Keratinocyte (primary cell): Measurements from ENCODE around the gene MSANTD1.

Experiments
- EZH2 ChIP-seq: IDR thresholded peaks from one replicate; pipeline ENCODE4 v1.6.1; 2012; ENCODE audit warnings: inconsistent platforms, mild to moderate bottlenecking, low read length, moderate library complexity
- TF ChIP-seq, protein P1 (sequence below), 3 experiments: IDR thresholded peaks in 1 of 3; conservative IDR thresholded peaks in 1 of 3; optimal IDR thresholded peaks in 1 of 3; 2 replicates in 2 of 3; 3 replicates in 1 of 3; pipeline versions ENCODE3 to v1.5.1; 2011; ENCODE audit warnings: low read length in 3 of 3, mild to moderate bottlenecking in 3 of 3, moderate library complexity in 2 of 3, control low read depth in 1 of 3, inconsistent platforms in 1 of 3; ENCODE audit not compliant: insufficient read depth in 2 of 3; ENCODE audit errors: extremely low read depth in 1 of 3

DNA sequence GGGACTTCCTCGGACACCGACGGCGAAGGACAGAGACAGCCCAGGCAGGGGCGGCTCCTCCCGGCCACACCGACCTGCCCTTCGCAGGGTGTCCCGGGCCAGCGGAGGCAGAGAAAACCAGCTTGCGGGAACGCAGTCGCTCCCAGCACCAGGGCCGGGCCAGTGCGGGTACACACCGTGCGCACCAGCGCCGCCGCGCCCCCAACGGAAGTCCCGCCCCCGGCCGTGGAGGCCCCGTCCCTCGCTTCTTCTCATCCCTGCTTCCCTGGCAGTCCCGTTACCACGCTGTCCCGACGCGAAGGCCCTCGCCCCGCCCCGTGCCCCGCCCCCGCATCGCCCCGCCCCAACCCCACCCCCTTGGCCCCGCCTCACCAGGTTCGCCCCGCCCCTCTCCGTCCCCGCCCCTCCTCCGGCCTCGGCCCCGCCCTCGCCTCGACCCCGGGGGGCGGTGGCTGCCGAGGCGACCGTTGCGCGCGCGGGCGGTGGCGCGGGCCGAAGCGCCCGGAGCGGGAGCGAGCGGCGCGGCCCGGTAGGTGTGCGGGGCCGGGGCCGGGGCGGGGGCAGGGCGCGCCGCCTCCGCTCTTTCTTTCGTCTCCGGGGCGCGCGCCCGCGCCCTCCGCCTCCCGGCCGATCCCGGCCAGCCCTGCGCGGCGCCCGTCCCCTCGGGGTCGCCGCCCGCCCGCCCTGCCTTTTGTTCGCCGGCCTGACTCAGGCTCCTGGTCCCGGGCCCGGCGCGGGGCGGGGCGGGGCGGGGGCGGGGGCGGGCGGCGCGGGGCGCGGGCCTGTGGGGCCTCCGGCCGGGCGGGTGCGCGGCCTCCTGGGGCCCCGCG lies 43.8 kb downstream of the MSANTD1 start, which contains the start of gene RGS12:
- TF ChIP-seq, protein P1, sequence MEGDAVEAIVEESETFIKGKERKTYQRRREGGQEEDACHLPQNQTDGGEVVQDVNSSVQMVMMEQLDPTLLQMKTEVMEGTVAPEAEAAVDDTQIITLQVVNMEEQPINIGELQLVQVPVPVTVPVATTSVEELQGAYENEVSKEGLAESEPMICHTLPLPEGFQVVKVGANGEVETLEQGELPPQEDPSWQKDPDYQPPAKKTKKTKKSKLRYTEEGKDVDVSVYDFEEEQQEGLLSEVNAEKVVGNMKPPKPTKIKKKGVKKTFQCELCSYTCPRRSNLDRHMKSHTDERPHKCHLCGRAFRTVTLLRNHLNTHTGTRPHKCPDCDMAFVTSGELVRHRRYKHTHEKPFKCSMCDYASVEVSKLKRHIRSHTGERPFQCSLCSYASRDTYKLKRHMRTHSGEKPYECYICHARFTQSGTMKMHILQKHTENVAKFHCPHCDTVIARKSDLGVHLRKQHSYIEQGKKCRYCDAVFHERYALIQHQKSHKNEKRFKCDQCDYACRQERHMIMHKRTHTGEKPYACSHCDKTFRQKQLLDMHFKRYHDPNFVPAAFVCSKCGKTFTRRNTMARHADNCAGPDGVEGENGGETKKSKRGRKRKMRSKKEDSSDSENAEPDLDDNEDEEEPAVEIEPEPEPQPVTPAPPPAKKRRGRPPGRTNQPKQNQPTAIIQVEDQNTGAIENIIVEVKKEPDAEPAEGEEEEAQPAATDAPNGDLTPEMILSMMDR (optimal IDR thresholded peaks at IDR 0.05 in 1 of 3, IDR thresholded peaks at IDR 0.05 in 1 of 3, conservative IDR thresholded peaks at IDR 0.05 in 1 of 3; ENCODE audit: extremely low read depth in 1 of 3, insufficient read depth in 2 of 3, low read length in 3 of 3): no peak
- no peak for TF ChIP-seq EZH2
